ENCODE results near the gene SEPTIN10.

DNA sequence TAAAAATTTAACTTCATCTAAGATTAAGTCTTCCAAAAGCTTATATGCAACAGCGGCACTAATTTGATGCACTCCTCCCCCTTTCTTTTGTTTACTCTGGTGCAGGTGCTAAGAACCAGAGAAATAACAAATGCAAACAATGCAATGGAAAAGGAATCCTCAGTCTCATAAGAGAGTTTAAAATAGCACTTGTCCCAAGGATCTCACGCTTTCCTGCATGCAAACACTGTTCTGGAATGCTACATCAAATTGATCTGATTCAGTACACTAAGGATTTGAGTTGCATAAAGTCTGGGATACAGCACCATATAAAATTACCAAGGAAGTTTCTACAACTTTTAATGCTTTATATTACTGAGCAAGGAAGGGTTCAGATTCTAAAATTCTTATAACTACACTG, 50.5 kb downstream of the SEPTIN10 start:
- TF ChIP-seq POLR2A (IDR thresholded peaks at IDR 0.05) (no peak), POLR2AphosphoS5 (IDR thresholded peaks at IDR 0.05; ENCODE audit: insufficient read depth in 1 of 2, low read depth in 1 of 2) (no peak)

Data from vagina (tissue), 2 donors.